Esophagus muscularis mucosa (tissue), 3 donors: ENCODE data around the gene SIVA1.

Source experiments
- CTCF ChIP-seq, 3 experiments: fragments of 200-600 bp in 2 of 3; fragments of 450-650 bp in 1 of 3; sonication (generic) in 2 of 3; IDR thresholded peaks; one replicate each; pipeline ENCODE4 v1.5.1; 2017 to 2019; ENCODE audit warnings: antibody characterized with exemption in 3 of 3, mild to moderate bottlenecking in 2 of 3, moderate library complexity in 1 of 3
- POLR2A ChIP-seq: fragments of 450-650 bp; IDR thresholded peaks from one replicate; pipeline ENCODE4 v1.6.1; 2017; ENCODE audit warnings: antibody characterized with exemption, moderate library complexity, mild to moderate bottlenecking, low read depth
- POLR2AphosphoS5 ChIP-seq, 2 donors: sonication (generic); formaldehyde crosslinking; IDR thresholded peaks; one replicate each; pipeline ENCODE4 v1.6.1; 2017; ENCODE audit warnings: antibody characterized with exemption in 2 of 2

GRCh38 chr14:104785708-104786080, 32.7 kb downstream of the SIVA1 start:
- no peak for TF ChIP-seq CTCF (IDR thresholded peaks at IDR 0.05)
- TF ChIP-seq POLR2A = no peak
- TF ChIP-seq POLR2AphosphoS5 (IDR thresholded peaks at IDR 0.05) = no peak
